Stimulated activated naive CD8-positive, alpha-beta T cell treated with anti-CD3 and anti-CD28 coated beads, Interleukin-15, Interleukin-2, amounts not matched to agents 100 U/mL and 50 U/mL, for 24 hours (primary cell): ENCODE results near the gene KRT2.

Source experiments
- ATAC-seq: fragments of 150-1000 bp; cut with Tn5 transposase; one replicate; pipeline ENCODE4 v1.10.0; 2021
- DNase-seq: peaks from one replicate; pipeline ENCODE4 v3.0.0; 2021

The KRT2 gene

DNA sequence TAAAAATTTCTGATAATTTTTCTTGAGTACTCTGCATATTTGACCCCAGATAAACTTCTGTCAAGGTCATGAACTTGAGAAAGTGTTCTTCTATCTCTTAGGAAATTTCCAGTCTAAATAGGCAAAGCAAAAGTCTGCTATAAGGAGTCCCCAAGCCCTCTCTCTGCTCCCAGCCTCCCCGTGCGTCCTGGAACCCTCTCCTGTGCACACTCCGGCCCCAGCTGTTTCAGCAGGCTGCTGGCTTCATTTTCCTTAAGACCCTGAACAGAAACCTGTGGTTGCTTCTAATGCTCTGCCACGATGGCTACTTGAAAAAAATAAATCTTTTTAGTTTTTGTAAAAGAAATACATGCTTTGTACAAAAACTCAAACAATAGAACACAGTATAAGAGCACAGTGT, 14.7 kb downstream of the KRT2 start:
- DNase-seq (no peak), ATAC-seq (no peak)

DNA sequence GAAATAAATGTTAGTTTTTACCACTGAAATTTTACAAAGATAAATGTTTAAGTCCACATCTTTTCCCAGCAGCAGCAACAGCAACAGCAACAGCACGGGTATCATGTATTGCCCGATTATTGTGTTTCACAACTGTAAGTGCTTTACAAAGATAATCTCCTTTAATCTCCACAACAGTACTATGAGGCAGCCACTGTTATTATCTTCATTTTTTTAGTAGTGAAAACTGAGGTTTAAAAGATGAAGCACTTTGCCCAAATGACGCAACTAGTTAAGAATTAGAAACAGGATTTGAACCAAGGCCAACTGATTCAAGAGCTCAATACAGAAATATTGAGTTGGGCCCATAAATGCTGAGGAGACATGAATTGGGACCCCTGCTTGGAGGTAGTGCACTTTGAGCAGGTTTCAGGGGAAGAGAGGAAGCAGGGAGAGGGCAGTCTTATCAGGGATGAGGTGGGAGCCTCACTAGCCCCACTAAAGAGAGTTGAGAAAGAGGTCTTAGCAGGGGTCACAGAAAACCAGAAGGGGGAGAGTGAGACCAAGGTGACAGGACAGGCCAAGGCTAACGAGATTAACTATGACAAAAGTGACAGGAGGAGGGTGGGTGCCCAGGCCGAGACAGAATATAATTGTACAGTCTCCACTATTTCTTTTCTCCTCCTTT, 15.3 kb downstream of the KRT2 start:
- ATAC-seq (no peak), DNase-seq (no peak)

- ATAC-seq (no peak), DNase-seq (no peak)
Observed at GRCh38 chr12:52636189-52636588, 15.8 kb downstream of the KRT2 start.

DNA sequence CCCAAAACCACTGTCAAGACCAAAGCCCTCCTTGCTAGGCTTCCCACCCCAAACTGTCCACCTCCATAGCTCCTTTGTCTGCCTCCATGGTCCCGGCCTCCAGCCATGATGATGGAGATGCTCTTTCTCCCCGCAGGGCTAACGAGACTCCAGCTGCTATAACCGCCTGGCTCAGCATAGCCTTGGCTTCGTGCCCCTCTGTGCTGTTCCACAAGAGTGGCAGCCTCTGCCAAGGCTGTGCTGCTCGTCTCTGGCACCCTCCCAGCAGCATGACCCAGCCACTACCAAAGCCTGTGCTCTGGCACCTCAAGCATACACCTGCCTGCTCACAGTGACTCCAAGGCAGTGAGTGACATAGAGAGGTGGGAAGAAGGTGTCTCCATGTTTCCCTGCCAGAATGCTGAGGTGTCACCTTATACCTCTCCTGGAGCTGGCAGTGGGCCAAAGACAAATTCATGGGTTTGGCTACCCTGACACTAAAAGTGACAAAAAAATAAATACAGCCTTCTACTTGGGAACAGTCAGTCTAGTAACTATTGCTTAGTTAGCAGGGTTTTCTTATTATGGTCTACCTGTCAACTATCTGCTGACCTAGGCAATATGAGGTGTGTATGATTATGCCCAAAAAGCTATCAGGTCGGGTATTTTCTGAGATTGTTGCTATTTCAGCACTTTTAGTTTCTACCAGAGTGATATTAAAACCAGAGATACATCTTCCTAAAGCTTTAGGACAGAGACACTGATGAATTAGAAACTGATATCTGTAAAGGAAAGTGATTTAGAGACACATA, 17.6 kb downstream of the KRT2 start:
- ATAC-seq: no peak
- DNase-seq: no peak

DNA sequence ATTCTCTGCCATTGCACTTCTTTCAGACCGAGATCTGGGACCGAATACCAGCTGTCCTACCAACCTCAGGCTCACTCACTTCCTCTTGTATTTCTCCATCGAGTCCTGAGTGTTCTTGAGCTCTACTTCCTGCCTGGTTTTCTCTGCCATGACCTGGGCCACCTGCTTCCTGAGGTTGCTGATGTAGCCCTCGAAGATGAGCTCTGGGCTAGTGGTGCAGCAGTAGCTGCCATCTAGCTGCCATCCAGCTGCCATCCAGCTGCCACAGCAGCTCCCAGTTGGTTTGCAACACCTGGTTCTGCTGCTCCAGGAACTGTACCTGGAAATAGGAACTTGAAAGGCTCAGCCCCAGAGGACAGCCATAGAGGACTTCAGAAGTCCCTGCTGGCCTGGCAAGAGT, 18.6 kb downstream of the KRT2 start:
- no peak for ATAC-seq
- DNase-seq: peak; percentile 7

GRCh38 chr12:52632656-52633055, 19.4 kb downstream of the KRT2 start:
- ATAC-seq: no peak

DNA sequence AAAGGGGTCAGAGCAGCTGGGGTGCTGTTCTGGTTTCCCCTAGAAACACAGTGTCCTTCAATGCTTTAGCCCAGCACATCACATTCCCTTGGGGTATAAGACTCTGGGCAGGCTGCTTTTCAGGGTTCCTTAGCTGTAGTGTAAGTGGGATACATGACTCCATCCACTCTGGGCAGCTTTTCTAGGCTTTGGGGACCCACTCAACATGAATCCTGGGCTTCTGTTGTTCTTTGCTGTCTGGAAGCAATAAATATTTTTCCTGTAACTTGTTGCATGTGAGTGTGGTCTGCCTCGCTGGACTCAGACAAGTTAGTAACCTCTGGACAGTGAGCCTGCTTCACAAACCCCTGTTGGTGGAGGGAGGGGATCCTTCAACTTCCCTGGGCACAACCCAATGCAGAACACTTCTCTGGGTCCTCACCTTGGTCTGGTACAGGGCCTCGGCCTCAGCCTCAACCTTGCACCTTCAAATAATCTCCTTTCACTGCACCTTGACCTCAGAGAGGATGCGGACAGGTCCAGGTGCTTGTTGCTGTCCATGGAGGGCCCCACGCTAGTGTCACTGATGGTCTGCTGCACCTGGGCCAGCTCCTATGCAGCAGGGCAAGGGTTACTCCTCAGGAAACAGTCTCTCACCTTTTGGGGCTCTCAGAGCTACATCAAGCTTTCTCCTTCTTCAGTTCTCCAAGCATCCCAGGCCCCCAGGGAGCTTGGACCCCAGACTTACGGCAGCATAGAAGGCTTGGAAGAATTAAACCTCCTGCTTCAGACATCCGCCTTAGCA, 20.1 kb downstream of the KRT2 start:
- no peak for DNase-seq
- no peak for ATAC-seq

More at GRCh38 chr12:52632656-52633055, 19.4 kb downstream of the KRT2 start:
- no peak for DNase-seq

- ATAC-seq: no peak
- no peak for DNase-seq
Observed at GRCh38 chr12:52631264-52631663, 20.7 kb downstream of the KRT2 start.

DNA sequence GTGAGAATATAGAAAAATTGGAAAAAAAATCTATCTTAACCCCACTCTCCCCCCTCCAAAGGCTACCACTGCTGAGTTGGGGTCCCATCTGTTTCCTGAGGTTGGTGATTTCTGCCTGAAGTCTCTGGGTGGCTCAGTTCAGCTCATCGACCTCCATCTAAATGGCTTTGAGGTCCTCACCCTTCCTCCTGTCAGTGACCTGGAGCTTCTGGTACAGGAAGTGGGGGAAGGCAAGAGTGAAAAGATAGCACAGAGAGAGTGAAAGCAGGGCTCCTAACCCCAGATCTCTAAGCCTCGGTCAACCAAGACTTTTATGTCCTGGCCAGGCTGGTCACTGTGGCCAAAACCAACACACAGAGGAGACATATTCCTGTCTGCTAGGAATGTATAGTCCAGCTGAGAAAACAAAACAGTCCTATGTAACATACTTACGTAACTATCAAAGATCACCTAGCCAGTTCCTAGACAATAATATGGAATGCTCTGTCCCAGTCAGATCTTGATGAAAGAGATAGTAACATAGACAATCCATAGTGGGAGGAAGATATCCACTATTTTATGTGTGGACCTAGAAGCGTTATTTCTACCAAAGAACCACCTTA, 21.3 kb downstream of the KRT2 start:
- ATAC-seq (no peak), DNase-seq (no peak)

DNA sequence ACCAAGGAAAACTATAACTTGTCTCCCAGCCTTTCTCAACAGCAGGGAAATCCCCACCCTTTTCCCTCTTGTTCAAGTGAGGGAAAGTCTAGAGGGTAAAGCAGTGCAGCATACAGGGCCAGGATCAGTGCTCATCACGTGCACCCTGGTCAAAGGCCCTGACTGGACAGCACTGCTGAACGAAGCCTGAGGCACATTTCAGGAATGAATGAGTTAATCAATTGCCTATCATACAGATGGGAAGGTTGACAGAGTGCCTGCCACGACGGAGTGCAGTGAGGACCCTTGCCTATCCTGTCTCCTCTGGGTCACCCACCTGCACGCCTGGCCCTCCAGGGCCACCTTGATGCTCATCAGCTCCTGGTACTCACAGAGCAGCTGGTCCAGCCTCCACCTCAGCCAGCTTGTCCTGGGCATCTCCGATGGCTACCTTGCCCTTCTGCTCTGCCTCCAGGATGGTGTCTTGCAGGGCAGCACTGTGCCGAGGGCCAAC, 22.0 kb downstream of the KRT2 start:
- ATAC-seq (no peak), DNase-seq (no peak)

- no peak for ATAC-seq
- no peak for DNase-seq
Observed at GRCh38 chr12:52629281-52630007, 22.6 kb downstream of the KRT2 start.

DNA sequence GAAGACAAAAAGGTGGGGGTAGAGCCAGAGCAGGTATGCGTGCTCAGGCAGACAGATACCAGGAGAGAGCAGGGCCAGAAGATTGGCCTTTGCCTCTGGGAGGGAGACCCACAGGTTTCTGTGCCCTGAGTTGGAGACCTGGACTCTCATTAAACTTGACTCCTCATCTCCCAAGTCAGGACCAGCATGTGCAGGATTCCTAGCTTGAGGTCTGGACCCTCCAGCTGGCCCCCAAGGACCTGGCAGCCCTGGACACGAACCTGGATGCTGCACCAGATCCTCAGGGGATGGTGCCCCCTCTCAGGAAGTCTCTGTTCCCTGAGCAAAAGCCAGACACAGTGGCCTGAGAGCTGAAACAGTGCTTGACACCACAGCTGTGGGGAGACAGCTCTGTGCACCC, 23.2 kb downstream of the KRT2 start:
- DNase-seq (no peak), ATAC-seq (no peak)

DNA sequence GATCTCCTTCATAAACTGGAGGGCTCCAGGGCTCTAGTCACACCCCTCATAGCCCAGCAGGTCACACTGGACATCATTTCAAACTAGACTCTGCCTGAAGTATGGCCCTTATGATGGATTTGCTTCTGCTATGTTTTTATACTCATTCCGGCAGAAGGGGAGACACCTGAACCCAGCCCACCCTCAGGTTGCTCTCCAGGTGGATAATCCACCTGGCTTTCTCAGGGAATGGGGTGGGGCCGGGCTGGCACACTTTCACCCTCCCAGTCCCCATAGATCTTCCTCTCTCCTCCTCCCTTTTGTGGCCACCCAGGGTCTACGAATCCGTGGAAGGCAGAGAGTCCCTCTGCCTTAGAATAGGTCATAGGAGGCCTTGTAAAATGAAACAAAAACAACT, 23.9 kb downstream of the KRT2 start:
- no peak for DNase-seq
- no peak for ATAC-seq

GRCh38 chr12:52627395-52628110, 24.5 kb downstream of the KRT2 start:
- ATAC-seq (no peak), DNase-seq (no peak)

DNA sequence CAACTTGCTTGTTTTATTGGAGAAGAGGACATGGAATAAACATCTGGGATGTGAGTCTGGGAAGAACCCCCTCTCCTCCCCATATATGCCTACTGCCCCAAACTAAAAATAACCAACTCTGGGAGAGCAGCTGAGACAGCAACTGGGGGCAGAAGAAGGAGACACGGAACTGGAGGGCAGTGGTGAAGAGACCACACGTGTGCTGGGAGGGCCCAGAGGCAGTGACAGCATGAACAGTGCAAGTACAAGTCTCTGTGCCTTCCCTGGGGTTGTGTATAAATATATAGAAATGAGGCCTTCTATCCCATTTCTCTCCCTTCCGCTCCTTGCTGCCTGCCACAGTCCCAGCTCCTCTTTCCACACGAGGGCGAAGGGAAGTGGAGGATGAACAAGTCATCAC, 29.7 kb downstream of the KRT2 start:
- no peak for DNase-seq
- no peak for ATAC-seq

DNA sequence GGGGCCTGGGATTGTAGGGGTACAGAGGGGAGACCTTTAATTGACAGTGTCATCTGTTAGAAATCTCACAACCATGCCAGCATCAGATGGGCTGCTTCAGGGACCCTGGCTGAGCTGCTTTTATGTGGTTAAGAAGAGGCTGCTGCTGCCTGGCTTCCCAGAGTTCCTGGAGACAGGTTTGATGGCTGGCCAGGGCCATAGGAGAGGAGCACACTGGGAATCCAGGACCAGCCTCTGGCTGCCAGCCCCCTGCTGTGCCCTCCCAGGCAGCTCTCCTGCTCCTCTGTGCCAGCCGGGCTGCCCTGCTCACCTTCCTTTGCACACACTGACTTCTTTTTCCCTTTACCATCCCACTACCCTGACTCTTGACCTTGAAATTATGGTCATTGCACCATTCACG, 33.1 kb downstream of the KRT2 start:
- ATAC-seq (no peak), DNase-seq (no peak)

DNA sequence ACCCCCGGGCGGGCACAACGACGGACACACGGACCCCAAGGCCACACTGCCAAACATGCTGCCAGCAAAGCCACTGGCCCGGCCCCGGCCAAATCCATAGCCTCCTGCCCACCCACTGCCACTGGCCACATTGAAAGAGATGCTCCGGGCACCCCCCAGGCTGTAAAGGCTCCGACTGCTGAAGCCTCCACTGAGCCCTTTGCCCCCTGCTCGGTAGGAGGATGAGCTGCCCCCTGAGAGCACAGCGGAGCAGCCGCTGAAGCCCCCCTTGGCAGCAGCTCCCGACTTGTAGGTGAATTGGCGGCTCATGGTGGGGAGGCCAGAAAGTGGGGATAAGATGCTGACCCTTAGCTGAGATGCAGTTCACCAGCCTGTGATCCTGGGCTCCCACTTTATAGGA, 33.8 kb downstream of the KRT2 start, which contains the start of gene KRT73:
Gene KRT73, minus strand, starts transcription at position 344 of the 400 bp plus-strand sequence. Its CDS starts 35 bp downstream, at position 309.
- DNase-seq (peak; percentile 1), ATAC-seq (no peak)

- no peak for DNase-seq
- ATAC-seq: no peak
Observed at GRCh38 chr12:52617403-52617785, 34.6 kb downstream of the KRT2 start.

DNA sequence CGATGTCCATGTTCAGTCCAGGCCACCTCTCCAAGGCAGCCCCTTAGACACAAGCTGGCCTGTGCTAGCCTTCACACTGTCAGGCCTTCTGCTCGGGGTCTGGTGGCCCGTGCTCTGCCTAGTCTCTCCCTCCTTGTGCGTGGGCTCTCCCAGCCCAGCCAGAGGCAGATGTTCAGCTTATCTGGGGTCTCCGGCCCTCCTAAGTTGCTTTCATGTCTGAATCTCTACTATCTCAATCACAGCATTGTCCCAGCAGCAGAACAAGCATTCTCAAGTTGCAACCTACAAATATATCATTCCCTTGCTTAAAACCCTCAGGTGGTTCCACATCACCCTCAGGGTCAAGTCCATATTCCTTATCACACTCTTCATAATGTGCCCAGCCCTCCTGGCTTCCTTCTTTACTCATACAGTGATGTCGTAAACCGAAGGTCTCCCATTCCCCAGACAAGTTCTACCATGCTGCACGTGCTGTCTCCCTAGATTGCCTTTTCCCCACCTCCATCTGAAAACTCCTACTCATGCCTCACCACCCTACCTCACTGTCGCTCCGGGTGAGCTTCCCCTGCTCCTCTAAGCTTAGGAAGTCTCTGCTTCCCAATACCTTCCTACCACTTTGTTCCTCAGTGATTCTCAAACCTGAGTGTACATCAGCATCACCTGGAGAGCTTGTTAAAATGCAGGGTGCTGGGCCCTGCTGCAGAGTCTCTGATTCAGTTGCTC, 35.2 kb downstream of the KRT2 start:
- DNase-seq (no peak), ATAC-seq (no peak)

DNA sequence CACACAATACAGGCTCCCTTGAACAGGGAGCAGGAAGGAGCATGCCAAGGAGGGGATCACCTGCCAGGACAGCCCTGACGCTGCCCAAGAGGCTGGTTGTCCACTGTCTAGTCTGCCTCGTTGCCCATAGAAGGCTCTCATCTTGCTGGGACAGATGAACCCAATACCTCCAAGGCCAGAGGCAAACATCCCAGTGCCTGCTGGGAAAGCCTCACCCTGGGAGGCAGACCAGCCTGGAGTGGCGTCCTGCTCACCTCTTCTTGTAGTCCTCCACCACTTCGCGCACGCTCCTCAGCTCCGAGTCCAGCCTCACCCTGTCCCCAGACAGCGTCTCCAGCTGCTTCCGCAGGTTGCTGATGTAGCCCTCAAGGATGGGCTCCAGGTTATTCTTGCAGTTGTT, 36.1 kb downstream of the KRT2 start:
- ATAC-seq: no peak

More for the DNA sequence above, 36.1 kb downstream of the KRT2 start:
- no peak for DNase-seq
